GM19397 (cell line): ENCODE data around the gene OR4K5.
"Not testable (repeated sequence)": the region's sequence is repeated elsewhere in the genome, so short reads cannot be mapped to it uniquely, and the experiment has no call there.

ENCODE experiments used
- ATAC-seq: cut with Tn5 transposase; IDR thresholded peaks from one replicate; pipeline ENCODE4 v1.9.1; 2021; ENCODE audit warnings: mild to moderate bottlenecking, moderate library complexity; ENCODE audit not compliant: unreplicated experiment

Gene OR4K5, protein sequence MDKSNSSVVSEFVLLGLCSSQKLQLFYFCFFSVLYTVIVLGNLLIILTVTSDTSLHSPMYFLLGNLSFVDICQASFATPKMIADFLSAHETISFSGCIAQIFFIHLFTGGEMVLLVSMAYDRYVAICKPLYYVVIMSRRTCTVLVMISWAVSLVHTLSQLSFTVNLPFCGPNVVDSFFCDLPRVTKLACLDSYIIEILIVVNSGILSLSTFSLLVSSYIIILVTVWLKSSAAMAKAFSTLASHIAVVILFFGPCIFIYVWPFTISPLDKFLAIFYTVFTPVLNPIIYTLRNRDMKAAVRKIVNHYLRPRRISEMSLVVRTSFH

DNA sequence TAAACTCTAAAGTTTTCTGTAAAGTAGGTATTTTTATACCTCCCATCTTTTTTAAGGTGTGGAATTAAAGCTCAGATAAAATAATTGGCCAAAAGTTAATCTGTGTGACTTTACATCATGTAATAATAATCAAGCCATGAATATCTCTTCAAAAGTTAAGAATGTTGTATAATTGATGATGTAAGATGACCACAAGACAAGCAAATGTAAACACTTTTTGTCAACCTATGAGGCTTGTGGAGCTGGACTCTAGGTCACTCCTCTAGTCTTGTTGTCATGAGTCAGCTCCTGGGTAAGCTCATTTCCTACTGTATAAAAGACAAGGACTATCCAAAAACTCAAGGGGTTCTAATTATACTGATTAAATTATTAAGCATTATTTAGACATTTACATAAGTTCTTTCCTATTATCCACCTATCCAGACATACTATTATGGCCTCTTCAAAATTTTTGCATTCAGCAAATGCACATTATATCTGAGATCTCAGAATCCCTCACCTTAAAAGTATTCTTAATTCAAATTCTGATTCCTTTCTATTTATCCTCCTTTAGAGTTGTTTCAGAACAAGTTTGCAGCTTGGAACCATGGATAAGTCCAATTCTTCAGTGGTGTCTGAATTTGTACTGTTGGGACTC, at the start of gene OR4K5:
Gene OR4K5 (plus strand): TSS at position 587 of the 637 bp plus-strand sequence. CDS start 0 bp downstream, at position 587.
- no peak for ATAC-seq

DNA sequence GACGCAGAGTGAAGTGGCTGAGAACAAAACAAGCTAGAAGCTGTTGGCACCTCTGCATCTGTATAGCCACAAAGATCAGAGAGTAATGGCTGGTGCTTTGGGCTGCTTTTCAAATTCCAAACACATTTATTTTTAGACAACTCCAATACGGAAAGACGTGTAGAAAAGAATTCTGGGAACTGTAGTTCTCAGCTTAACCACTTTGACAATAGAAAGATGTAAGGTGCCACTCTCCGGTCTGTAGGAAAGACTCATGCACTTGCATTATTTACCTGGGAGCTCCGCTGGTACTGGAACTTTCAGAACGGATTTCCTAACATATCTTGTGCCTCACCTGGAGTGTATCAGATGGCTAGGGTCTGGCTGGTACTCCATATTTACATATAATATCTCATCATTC, 47.2 kb upstream of the OR4K5 start:
- no peak for ATAC-seq

DNA sequence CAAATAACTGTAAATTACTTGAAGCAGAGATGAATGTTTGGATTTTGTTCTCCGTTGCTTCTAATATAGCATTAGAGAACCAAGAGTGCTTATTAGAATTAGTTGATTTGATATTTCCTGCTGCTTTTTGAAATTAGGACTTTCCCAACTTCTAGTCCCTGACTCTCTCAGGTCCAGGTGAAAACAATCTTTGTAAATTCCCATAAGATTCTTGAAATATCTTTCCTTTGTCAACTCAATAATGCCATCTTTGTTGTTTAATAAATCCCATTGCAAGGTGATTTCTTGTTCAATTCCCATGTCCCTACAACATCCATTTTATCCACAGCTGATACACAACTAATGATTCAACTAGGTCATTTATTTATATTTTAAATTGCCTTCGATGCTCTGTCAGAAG, 45.6 kb upstream of the OR4K5 start, which contains the start of gene OR4K2:
Gene OR4K2 (plus strand): TSS at position 301 of the 400 bp plus-strand sequence. CDS start 1,126 bp downstream, outside the sequence.
- no peak for ATAC-seq

DNA sequence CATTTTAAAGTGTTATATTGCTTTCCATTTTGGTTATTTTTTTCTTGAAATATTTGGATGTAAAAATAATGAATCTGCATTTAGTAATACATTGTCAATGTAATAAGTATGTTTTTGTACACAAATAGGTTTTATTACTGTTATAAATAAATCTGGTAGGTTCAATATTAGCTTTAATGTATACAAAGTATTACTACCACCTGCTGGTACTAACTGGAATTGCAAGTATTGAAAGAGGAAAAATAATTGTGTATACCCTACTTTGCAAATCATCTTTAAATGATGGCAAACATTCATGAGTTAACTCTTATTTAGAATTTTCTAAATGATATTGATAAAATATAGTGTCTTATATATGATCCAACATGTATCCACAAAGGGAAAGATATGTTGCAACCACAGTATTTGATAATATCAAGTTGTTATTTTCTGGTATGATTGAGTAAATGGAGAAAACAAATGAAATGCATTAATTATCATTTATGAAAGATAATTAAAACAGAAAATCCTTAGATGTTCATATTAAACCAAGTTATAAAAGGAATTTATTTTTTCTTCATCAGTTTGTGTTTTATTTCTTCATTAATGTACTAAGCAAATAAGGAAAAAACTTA, 42.3 kb upstream of the OR4K5 start:
- ATAC-seq = no peak

DNA sequence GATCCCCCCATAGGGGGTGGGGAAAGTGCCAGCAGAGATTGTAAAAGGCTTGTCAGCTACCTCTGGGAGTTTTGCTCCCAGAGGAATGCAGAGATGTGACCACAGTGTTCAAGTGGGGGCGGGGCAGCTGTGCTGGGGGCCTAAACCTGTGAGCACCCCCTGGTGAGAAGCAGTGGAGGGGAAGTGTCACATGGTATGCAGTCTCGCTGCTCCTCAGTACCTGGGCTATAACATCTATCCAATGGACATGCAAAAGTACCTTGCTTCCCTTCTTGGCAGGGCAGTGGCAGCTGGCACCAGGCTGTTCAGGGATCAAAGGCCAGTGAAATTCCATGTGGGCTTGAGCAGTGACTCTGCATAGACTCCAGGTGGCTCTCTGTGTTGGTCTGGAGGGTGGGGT, 25.1 kb upstream of the OR4K5 start:
- no peak for ATAC-seq

DNA sequence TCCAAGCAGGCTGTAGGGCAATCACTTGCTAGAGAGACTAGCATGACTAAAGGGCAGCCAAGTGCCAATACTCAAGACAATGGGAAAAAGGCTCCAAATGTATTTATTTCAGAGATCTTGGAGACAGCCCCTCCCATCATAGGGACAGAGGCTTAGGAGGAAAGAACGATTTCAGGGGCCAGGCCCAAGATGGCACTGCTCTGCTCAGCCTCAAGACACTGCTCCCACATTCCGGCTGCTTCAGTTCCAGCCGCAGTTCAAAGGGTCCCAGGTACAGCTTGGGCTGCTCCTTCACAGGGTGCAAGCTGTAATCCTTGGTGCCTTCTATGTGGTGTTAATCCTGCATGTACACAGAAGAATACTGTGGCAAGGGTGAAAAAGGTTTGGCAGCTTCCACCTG, 19.4 kb upstream of the OR4K5 start:
- ATAC-seq = no peak

DNA sequence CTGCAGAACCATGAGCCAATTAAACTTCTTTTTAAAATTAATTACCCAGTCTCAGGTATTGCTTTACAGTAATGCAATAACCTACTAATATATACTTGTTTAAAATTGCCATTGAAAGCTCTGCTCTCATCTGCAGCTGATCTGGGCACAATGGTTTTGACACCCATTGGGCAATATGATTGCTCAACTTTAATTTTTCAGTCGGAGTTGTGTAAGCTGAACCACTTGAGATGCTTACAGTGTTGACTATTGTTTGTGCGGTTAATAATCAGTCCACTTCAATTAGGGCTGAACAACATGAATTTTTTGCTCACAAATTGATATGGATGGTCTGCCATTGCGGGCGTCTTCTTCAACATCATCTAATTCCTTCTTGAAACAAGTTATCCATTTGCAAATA, 18.0 kb upstream of the OR4K5 start:
- ATAC-seq = no peak

DNA sequence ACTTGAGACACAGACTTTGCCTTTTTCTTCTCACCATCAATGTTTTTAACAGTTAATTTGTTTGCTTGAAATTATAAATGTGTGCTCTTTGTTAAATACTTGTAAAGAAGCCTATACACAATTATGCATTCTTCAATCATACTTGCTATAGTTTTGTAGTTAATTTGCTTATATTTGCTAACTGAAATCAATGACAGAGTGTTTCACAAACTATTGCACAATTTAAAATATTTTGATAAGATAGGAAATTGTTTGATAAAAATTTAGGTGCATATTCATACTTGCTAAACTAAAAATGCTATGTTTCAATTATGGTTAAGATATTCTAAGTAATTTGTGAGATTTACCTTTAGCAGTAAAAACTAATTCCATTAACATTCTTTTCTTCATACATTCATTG, 13.7 kb upstream of the OR4K5 start:
- no peak for ATAC-seq

DNA sequence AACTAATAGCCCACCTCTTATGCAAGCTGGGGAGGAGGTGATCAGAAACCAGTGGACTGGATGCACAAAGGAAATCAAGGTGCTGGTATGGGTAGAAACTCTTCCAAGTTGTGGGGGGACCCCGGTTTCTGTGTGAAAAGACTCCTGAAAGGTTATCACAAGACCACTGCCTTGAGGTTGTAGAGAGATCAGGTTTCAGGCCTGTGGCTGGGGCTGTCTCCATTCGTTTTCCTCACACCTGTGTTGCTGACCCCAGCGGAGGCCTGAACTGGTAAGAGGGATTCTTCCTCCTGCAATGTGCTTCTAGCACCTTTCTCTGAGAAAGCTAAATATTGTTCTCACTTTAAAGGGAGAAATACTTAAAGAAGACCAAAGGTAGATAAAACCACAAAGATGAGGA, 9.3 kb upstream of the OR4K5 start:
- ATAC-seq = no peak

DNA sequence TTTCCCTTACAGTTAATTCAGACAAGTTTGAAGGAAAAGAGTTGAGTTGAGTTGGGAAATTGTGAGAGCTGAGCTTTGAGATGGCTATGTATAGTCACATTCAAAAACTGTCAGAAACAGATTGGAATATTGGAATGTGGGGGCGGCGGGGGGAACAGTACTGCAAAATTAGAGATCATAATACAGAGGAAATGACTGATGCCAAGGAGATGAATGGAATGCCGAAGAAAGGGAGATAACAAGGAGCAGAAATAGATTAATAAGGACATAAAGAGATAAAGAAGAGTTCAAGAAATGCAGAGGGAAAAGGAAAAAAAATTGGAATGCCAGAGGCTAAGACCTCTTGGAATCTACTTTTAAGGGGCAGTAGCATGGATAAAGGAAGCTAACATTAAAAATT, 3.2 kb upstream of the OR4K5 start:
- no peak for ATAC-seq

DNA sequence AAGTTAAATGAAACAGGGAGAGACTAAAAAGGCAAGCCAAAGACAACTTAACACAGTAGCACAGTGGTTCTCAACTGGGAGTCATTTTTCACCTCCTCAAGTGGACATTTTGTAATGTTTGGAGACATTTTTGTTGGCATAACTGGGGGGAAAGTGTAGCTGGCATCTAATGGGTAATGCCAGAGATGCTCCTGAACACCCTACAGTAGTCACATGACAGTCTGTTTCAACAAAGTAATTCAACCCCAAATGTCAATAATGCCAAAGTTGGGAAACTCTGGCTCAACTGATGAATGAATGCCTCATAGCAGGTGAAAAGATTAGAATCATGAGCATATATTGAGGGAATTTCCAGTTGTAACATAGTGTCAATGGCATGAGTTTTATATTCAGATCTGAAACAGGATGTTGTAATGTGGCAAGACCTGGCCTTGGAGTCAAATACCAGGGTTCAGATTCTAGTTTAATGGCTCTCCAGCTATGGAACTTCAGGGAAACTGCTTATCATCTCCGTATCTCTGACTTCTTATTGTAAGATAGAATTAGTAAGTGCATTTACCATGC, 2.4 kb upstream of the OR4K5 start:
- no peak for ATAC-seq

DNA sequence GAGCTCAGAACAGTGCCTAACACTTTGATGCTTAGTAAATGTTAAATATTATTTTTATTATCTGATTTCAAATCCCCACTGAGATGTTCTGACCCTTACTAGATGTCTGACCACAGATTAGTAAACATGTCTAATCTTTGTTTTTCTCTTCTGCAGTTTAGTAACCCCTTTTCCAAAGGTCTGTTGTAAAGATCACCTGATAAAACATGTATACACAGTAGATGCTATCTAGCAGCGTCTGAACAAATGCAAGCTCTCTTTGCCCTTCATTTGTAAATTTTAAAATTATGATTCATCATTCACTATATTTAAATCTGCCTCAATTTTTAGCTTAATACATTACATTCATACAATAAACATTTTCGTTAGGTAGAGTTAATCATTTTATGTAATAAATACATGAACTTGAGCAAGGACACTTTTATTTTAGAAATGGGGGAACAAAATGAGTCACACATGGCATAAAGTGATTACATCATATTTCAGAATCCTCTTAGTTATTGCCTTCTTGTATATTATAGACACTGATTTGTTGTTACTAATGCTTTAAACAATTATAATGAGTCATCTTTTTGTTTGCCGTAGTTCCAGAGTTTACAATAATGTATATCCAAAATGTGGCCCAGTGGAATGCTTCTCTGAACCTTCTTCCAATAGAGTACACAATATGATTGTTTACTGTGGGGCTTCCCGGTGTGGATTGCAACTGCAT, 1.7 kb upstream of the OR4K5 start:
- no peak for ATAC-seq

DNA sequence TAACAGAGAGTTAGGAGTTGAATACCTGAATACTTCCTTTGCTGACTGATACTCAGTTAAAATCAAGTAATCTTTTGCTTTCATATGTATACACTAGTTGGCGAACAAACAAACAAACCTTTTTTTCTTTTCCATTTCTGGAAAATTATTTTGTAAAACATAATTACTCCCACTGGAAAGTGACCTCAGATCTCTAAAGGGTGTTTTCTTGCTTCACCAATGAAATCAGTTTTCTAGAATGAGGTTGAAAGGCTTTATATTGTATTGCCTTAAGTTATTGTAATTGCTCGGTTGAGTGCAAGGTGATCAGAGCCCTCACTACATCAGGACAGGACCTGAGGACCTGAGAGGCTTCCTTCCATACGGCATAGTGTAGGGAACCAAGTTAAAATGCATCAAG, 10.2 kb downstream of the OR4K5 start, which contains the start of gene OR4K1:
Gene OR4K1 (plus strand): TSS at position 301 of the 400 bp plus-strand sequence. CDS start 4,750 bp downstream, outside the sequence.
- ATAC-seq = no peak

DNA sequence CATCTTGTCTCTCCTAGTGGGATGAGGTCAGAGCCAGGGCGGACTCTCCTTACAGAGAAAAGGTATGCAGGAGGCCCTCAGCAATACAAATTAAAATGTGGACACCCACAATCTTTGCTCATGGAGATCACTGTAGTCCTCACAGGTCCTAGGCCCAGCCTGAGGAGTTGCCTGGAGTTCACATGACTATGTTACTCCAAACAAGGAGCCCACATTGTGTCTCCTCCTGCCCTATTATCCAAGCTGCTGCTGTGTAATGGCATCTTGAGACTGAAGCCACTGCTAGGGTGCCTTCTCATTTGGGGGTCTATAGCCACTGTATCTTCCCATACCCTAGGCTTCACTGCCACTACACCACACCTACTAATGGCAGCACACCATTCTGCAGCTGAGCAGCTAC, 21.3 kb downstream of the OR4K5 start:
- ATAC-seq = no peak

DNA sequence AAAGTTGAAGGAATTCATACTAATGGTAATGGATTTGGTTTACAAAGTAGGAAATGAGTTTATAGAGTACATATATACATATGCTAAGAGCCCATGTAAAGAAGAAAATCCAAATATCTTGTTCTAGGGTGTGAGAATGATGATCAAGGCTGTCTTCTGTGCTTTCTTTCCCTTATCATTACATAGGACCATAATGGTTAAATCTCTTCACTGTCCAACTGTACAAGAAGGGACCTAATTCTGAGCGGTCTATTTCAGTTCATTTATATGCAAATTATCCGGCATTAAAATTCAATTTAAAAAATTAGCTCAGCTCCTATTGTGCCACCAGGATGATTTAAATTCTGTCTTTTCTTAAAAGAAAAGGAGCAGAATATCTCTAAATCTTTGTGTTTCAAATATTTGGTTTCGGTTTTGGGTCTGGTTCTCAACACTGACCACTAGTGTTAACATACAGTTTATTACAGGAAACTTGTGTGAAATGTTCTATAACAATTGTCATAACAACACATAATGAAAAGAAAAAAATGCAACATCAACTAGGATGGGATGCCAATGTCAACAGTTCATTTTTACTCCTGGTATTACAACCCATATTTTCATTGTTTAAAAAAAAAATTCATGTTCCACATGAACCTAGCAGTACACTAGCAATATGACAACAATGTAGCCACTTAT, 27.1 kb downstream of the OR4K5 start:
- no peak for ATAC-seq

DNA sequence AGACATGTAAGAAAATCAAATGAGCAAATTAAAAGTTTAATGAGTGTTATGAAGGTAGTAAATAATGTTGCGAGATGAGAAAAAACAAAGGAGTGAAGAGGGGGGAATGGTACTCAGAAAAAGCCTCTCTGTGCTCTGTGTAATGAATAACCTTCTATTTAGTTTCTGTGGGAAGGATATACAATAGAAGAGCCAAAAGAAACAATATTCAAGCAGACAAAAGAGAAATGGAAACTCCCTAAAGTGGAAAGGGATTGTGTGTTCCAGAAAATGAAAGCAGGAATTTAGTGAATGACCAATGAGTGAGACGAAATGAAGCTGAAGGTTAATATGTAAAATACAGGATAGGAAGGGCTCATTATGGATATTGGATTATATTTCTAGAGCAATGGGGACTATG, 28.8 kb downstream of the OR4K5 start:
- ATAC-seq = no peak

DNA sequence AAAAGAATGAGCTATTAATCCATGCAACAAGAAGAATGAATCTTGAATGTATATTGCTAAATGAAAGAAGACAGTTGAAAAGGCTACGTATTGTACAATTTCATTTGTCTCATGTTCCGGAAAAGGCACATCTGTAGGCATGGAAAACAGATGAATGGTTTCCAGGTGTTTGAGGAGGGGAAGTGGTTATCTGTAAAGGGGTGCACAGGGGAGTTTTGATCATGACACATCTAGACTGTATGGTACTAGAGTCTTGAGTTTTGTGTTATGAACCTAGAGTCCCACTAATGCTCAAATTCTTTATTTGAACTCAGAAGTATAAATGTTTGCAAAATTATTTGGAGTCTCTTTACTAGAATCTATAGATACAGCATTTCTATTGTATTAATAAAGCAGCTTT, 49.3 kb downstream of the OR4K5 start:
- ATAC-seq = not testable (repeated sequence)
